ENCODE results near the gene GTF3C1.
"Not testable (repeated sequence)": the region's sequence is repeated elsewhere in the genome, so short reads cannot be mapped to it uniquely, and the experiment has no call there.

The GTF3C1 gene

DNA sequence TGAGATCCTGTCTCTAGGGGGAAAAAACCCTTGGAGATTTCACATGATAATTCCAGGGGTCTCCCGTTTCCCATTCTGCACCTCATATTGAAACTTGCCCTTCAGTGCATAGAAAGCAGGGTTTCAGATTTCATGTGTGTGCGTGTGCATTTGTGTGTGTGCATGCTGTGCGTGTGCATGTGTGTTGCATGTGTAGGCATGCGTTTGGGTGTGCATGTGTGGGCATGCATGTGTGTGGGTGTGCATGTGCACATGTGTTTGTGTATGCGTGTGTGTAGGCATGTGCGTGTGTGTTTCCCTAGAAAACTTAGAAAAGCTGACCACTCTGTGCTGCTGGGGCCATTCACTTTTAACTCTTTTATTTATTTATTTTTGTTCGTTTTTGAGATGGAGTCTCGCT lies 107.7 kb downstream of the GTF3C1 start:
- no peak for DNase-seq (ENCODE audit: low spot score)

DNA sequence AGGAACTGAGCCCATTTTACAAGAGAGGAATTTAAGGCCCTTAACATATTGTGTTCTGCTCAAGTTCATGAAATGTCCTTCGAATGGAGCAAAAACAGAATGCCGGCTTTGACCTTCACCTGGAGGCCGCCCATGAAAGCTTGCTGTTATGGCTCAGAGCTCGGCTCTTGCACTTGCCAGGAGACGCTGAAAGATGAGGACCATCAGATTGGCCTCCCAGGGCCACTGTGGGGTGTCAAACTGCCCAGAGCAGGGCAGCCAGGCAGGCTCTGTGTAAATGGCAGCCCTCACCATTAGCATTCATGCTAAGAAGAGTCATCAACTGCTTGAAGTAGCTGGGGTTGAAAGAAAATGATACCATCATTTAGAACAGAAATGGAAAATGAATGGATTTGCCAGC lies 108.4 kb downstream of the GTF3C1 start:
- DNase-seq (ENCODE audit: low spot score), result no peak

DNA sequence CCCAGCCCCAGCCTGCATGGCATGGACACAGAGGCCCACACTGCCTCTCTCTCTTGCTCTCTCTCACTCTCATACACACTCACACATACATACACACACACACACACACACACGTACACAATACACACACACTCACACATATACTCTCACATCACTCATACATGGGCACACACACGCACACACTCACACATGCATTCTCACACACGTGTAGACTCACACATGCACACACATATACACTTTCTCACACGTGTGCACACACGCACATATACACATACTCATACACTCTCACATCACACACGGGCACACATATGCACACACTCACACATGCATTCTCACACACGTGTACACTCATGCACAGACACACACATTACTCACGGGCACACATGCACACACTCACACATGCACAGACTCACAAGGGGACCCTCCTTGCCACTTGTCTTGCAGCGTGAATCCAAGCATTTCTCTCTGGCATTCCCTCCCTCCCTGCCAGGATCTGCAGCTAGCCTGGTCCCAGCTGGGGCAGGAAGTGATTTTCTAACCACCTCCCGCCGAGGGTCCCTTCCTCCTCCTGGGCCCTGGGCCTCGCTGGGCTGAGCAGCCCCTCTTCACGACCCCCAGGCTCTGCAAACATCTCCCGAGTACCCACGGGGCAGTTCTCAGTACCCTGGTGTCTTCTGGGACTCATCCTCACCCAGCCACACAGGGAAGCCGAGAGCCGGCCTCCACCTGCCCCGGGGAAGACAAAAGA lies 110.3 kb downstream of the GTF3C1 start:
- no peak for DNase-seq (ENCODE audit: low spot score)

DNA sequence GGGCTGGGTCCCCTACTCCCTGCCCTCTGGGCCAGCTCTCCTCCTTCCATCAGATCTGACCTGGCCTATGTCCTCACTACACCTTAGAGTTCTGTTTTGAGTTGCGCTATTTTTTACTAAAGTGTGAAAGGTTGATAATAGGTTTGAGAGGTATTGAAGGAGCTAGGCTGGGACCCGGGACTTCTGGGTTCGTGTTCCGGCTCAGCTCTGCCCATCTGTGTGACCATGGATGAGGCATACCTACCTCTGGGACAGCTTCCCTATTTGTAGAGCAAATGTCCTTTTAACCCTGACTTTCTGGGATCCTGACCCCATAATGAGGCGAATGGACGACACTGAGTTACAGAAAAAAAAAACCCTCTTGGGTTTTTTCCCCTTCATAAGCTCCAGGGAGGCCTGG lies 111.8 kb downstream of the GTF3C1 start:
- DNase-seq (ENCODE audit: low spot score), result no peak

DNA sequence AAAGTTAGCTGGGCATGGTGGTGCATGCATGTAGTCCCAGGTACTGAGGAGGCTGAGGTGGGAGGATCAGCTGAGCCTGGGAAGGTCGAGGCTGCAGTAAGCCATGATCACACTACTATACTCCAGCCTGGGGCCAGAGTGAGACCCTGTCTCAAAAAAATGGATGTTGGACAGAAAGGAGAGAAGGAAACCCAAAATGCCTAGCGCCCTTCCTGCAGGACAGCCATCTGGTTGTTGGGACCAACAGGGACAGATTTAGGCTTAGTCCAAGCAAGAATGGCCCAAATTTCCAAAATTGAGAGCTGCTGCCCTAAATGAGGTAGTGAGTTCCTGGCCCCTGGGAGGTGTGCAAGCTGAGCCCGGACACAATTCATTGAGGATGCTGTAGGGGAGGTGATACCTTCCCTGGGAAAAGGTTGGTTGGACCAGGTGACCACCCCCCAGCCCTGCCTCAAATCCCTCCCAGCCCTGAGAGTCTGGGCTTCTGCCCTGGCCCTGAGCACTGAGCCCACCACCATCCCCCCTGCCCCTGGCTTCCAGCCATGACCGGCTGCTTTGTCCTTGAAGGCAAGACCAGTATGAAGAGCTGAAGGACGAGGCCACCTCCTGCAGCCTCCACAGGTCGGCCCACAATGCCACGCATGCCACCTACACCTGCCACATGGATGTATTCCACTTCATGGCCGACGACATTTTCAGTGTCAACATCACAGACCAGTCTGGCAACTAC lies 112.6 kb downstream of the GTF3C1 start:
- DNase-seq (ENCODE audit: low spot score), result no peak

DNA sequence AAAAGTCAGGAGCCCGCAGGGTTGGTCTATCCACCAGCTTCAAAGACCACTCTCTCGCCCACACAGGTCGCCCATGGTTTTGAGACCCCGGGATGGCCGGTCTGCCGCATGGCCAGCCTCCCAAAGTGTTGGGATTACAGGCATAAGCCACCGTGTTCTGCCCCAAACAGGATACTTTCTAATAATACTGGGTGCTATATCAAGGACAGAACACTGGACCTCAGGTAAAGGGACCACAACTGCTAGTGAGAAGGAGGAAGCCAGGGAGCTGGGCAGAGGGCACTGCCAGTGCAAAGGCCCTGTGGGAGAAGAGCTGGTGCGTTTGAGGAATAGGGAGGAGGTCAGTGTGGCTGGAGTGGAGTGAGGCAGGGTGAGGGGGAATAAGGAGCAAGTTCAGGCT lies 113.6 kb downstream of the GTF3C1 start:
- no peak for DNase-seq (ENCODE audit: low spot score)

- not testable (repeated sequence) for DNase-seq (ENCODE audit: low spot score)
Observed at GRCh38 chr16:27435146-27435545, 114.6 kb downstream of the GTF3C1 start.

DNA sequence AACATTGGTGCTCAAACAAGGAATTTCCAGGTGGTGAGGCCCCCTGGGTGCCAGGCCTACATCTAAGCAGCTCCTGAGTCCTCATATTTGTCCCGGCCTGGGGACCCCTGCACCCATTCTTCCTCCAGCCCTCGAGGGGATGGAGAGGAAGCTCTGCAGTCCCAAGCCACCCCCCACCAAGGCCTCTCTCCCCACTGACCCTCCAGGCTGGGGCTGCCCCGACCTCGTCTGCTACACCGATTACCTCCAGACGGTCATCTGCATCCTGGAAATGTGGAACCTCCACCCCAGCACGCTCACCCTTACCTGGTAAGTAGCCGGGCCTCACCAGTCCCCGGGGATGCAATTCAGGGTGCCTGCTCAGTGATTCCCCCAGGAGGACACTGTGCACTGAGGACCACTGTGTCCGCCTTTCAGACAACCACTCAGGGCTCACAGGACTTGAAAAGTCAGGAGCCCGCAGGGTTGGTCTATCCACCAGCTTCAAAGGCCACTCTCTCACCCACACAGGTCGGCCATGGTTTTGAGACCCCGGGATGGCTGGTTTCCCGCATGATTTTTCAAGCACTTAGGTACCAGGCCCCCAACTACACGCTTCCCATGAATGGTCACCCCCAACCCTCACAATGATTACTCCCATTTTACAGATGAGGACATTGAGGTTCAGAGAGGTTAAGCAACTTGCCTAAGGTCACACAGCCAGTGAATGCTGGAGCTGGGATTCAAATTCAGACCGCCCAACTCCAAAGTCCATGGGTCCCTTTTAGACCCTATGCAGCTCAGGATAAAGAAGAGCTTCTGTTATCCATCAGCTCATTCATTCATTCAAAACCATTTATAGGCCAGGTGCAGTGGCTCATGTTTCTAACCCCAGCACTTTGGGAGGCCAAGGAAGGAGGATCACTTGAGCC lies 115.3 kb downstream of the GTF3C1 start:
- no peak for DNase-seq (ENCODE audit: low spot score)

DNA sequence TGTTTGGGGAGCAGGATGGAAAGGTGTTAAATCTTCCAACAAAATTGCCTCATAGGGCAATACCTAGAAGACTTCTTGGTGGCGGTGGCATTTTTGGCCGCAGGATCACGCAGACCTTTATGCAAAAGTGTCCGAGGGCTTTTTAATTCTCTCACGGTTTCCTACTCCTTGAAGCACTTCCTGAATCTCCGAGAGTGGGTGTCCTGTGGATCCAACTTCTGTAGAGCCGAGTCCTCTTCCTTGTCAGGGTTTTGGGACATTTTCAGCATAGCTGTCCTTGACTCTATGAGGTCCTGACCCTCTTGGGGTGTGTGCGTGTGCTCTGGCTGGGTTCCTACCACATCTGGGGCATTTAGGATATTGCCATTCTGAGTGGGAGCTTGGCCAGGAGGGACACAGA lies 116.1 kb downstream of the GTF3C1 start:
- no peak for DNase-seq (ENCODE audit: low spot score)

DNA sequence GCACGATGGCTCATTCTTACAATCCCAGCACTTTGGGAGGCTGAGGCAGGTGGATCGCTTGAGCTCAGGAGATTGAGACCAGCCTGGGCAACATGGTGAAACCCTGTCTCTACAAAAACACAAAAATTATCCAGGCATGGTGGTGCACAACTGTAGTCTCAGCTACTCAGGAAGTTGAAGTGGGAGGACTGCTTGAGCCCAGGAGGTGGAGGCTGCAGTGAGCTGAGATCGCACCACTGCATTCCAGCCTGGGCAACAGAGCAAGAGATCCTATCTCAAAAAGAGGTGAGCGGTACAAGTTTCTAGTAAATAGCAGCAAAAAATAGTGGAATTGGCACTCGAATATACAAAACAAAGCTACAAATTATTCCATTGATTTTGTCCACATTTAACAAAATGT lies 116.5 kb downstream of the GTF3C1 start:
- not testable (repeated sequence) for DNase-seq (ENCODE audit: low spot score)

GRCh38 chr16:27432558-27432957 lies 117.2 kb downstream of the GTF3C1 start:
- no peak for DNase-seq (ENCODE audit: low spot score)

GRCh38 chr16:27431773-27432532 lies 117.8 kb downstream of the GTF3C1 start:
- DNase-seq (ENCODE audit: low spot score), result no peak

DNA sequence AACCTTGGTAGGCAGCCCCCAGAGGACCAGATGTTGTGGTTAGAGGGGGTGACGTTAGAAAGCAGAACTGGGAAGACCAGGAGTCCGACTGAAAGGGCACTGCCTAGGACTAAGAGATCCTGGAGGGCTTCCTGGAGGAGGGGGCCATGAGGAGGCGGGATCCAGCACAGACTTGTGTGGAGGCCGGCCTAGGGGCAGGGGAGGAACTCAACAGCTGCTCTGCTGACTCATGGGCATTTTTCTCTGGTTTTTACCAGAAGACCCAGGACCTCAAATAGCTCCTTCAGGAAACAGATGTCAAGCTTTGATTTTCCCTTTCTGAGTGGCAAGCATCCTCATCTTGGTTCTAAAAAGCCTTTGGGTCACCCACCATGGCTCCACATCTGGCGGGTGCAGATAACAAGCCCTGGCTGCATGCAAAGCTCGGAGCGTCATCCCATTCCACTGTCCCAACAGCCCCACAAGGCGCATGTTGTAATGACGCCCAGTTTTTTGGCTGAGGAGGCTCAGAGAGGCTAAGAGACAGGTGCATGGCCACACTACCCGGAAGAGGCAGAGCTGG lies 118.7 kb downstream of the GTF3C1 start:
- DNase-seq (ENCODE audit: low spot score), result no peak

- no peak for DNase-seq (ENCODE audit: low spot score)
Observed at GRCh38 chr16:27430512-27430911, 119.2 kb downstream of the GTF3C1 start.

DNA sequence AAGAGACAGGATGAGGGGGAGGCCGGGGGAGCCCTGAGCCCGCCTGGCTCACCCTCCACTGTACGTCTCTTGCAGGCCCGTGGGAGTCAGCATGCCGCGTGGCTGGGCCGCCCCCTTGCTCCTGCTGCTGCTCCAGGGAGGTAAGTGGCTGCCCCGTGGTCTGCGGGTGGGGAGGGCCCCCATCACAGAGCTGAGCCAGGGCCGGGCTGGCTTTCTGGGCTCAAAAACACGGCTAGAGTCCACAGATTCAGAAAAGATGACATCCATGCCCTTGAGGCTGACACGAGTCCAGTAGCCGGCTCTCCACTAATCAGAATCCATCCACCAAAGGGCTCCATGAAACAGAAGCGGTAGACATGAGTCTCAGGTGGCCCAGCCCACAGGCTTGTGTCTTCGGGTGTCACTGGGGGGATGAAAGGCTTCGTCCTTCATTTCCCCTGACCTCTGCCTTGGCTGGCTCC lies 119.7 kb downstream of the GTF3C1 start:
- DNase-seq (ENCODE audit: low spot score), result no peak

DNA sequence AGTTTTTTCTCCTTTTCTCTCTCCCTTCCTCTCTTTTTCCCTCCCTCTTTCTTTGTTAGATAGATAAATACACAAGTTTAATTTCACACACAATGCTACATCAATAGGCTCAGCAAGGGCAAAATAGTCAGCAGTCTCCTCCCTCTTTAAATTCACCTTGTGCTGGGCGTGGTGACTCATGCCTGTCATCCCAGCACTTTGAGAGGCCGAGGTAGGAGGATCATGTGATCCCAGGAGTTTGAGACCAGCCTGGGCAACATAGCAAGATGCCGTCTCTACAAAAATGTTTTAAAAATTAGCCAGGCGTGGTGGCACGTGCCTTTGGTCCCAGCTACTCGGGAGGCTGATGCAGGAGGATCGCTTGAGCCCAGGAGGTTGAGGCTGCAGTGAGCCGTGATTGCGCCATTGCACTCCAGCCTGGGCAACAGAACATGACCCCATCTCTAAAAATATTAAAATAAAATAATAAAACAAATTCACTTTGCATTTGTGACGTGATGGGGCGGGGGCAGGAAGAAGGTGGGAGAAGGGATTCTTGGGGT lies 120.3 kb downstream of the GTF3C1 start:
- DNase-seq (ENCODE audit: low spot score), result no peak

GRCh38 chr16:27428026-27428785 lies 121.5 kb downstream of the GTF3C1 start:
- no peak for DNase-seq (ENCODE audit: low spot score)

DNA sequence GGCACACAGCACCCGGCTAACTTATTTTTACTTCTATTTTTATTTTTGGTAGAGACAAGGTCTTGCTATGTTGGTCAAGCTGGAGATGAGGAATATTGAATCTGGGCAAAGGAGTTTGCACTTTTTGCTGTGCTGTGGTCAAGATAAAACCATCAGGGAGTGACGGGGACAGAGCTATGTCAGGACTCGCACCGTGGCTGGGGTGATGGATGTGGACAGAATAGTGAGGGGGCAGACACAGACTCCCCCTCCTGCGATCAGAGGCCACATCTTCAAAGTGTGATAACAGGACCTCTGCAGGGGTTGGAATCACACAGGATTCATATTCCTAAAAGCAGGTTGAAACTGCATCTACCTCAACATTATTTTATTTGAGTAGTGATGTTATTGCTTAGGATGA lies 122.2 kb downstream of the GTF3C1 start:
- no peak for DNase-seq (ENCODE audit: low spot score)

GRCh38 chr16:27426423-27427408 lies 123.0 kb downstream of the GTF3C1 start:
- no peak for DNase-seq (ENCODE audit: low spot score)
